Heart left ventricle (tissue), 13 donors: ENCODE results near the gene CYP4F2.

Experiments
- CTCF ChIP-seq, 12 donors: fragments of 200-600 bp; sonication (generic) in 4 of 12; IDR thresholded peaks; one replicate each; pipeline versions ENCODE4 v1.5.0 to v1.8.0; 2018 to 2022; ENCODE audit warnings: antibody characterized with exemption in 12 of 12, mild to moderate bottlenecking in 5 of 12
- POLR2A ChIP-seq, 2 donors: fragments of 450-650 bp; IDR thresholded peaks; one replicate each; pipeline ENCODE4 v1.6.1; 2017; ENCODE audit warnings: antibody characterized with exemption in 2 of 2, mild to moderate bottlenecking in 2 of 2, moderate library complexity in 2 of 2
- donor health status: ischemic (EF 13 %, LVEDD 7.1; RV severe dilation, severe dysfunction).
- donor health status: DM: no; HTN: yes; CAD: no.
- donor health status: DM: no; HTN: no; CAD: no.
- donor health status: ischemic (EF 25% LVEDD 6.9; RV normal size, moderate dysfunction).
- donor health status: ischemic (EF 25% LVEDD 5.7; RV mildly dilated, moderate dysfunction).
- donor health status: ischemic (EF 35%, LVEDD 5.7; RV mildly dilated, moderate dysfunction).
- donor health status: nonischemic (EF 11% LVEDD 7.7; RV severe dilation, severe dysfunction).
- donor health status: DM: yes; HTN: yes; CAD: no.
- donor health status: PGD.
- donor health status: ischemic (EF 29% LVEDD 5.4; RV normal size, mild dysfunction).
- donor health status: nonischemic (EF 23%, LVEDD 6.1; RV moderate dilation, normal function).

DNA sequence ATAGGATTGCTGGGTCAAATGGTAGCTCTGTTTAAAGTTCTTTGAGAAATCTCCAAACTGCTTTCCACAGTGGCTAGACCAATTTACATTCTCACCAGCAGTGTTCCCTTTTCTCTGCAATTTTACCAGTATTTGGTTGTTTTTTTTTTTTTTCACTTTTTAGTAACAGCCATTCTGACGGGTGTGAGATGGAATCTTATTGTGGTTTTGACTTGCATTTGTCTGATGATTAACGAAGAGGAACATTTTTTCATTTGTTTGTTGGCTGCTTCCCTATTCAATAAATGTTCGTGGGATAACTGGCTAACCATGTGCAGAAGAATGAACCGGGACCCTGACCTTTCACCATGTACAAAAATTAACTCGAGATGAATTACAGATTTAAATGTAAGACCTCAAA, 31.2 kb downstream of the CYP4F2 start:
- TF ChIP-seq POLR2A (IDR thresholded peaks at IDR 0.05) (no peak), CTCF (IDR thresholded peaks at IDR 0.05) (no peak)
